ENCODE measurements around the gene DPP6.

The DPP6 gene

GRCh38 chr7:154575497-154575896 is 523.3 kb downstream of the DPP6 start:
- H3K4me3 ChIP-seq = no peak overlapping the region
- DNase-seq (ENCODE audit: low spot score) = no peak
- TF ChIP-seq CTCF (IDR thresholded peaks at IDR 0.05) = no peak
- H3K27ac ChIP-seq = no peak overlapping the region

DNA sequence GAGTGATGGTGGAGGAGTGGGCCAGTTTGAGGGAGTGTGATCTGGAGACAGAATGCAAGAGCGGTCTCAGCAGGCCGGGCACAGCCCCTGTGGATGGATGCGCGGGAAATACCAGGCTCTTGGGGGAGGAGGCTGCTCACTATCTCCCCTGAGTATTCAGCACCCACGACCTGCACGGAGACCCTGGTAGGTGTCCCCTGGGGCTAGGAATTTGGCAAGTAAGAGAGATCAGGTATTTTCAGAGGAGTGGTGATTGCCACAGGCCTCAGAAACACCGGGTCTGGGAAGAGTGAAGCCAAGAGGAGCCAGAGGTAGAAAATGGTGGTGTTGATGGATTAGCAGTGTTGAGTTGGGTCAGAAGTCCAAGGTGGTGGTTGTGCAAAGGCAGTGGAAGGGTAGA is 524.4 kb downstream of the DPP6 start:
- H3K4me3 ChIP-seq = no peak overlapping the region
- no peak for TF ChIP-seq CTCF (IDR thresholded peaks at IDR 0.05)
- DNase-seq (ENCODE audit: low spot score) = no peak

GRCh38 chr7:154577141-154577873 is 525.1 kb downstream of the DPP6 start:
- Histone ChIP-seq H3K4me3 (no peak overlapping the region), H3K27ac (no peak overlapping the region)
- no peak for TF ChIP-seq CTCF (IDR thresholded peaks at IDR 0.05)
- no peak for DNase-seq (ENCODE audit: low spot score)

More for the DNA sequence above, 524.4 kb downstream of the DPP6 start:
- no peak overlapping the region for H3K27ac ChIP-seq

DNA sequence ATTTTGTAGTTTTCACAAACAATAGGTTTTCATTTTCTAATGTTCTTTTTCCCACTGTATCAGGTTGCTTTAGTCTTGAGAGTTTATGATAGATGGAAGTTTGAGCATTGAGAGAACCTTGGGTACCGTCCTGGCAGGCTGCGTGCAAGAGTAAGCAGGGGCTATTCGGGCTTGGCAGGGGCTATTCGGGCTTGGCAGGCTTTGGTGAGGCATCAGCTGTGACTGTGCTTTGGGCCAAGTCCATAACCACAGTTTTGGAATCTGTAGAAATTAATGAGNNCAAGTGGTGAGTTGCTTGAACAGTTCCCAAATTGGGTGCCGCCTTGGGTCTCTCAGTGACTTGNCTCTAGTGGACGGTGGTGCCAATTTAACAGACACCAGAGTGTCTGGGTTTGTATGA is 526.1 kb downstream of the DPP6 start:
- DNase-seq (ENCODE audit: low spot score) = no peak
- TF ChIP-seq CTCF (IDR thresholded peaks at IDR 0.05) = no peak
- no peak overlapping the region for H3K27ac ChIP-seq
- H3K4me3 ChIP-seq = no peak overlapping the region

- no peak for TF ChIP-seq CTCF (IDR thresholded peaks at IDR 0.05)
- no peak overlapping the region for H3K27ac ChIP-seq
- DNase-seq (ENCODE audit: low spot score) = no peak
- H3K4me3 ChIP-seq = no peak overlapping the region
These were observed 527.5 kb downstream of the DPP6 start for GRCh38 chr7:154579711-154580110.

GRCh38 chr7:154581251-154581890 is 529.2 kb downstream of the DPP6 start:
- DNase-seq (ENCODE audit: low spot score) = no peak
- Histone ChIP-seq H3K27ac (no peak overlapping the region), H3K4me3 (no peak overlapping the region)
- no peak for TF ChIP-seq CTCF (IDR thresholded peaks at IDR 0.05)

DNA sequence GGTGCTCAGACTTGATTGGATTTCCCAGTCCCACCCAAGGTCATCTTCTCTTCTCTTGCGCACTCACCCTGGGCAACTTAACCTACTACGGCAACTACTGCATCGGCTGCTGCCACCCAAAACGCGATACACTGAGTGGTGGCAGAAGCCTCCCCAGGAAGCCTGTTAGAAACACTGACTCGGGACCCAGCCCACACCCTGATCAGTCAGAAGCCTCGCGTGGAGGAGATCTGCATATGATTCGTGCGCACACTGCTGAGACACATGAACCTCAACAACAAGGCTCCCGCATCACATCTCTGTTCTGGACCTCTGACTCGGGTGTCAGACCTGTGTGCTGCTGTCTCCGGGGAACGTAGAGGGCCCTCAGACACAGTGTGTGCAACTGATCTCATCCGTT is 531.3 kb downstream of the DPP6 start:
- DNase-seq (ENCODE audit: low spot score) = no peak
- H3K27ac ChIP-seq = no peak overlapping the region
- TF ChIP-seq CTCF (IDR thresholded peaks at IDR 0.05) = no peak
- H3K4me3 ChIP-seq = no peak overlapping the region

All from coronary artery (tissue), 2 donors.